Measurements from ENCODE around the gene PKD1L1.

Gene PKD1L1

GRCh38 chr7:47973739-47974138, 25.5 kb upstream of the PKD1L1 start:
- CTCF ChIA-PET: interaction anchor here (0.5 to 2.6 kb wide), 3 partner anchors 15 to 162 kb away, joined by 3 to 9 read pairs (median 4); no protein-coding TSS in a partner anchor
- H3K4me3 Mint-ChIP-seq: no peak overlapping the region
- no peaks in the 10 kb centered on the region for H3K27me3 Mint-ChIP-seq
- peaks cover 62% of the 10 kb centered on the region for H3K36me3 Mint-ChIP-seq
- H3K4me1 Mint-ChIP-seq: peaks cover 21% of the 10 kb centered on the region
- no peaks in the 10 kb centered on the region for H3K9me3 Mint-ChIP-seq
- no peak overlapping the region for H3K27ac Mint-ChIP-seq
- DNase-seq: no peak

- no peak for DNase-seq
- Mint-ChIP-seq H3K9me3 (no peaks in the 10 kb centered on the region), H3K36me3 (peaks cover 66% of the 10 kb centered on the region), H3K27ac (no peak overlapping the region), H3K4me1 (peaks cover 8% of the 10 kb centered on the region), H3K27me3 (no peaks in the 10 kb centered on the region), H3K4me3 (no peak overlapping the region)
- CTCF ChIA-PET: interaction anchor here (1.7 kb wide), 1 partner anchor 30 kb away, joined by 3 read pairs; no protein-coding TSS in a partner anchor
These were observed 22.5 kb upstream of the PKD1L1 start for GRCh38 chr7:47970761-47971160.

- peak; percentile 70 for DNase-seq
- Mint-ChIP-seq H3K4me3 (no peak overlapping the region), H3K9me3 (no peaks in the 10 kb centered on the region), H3K4me1 (peaks cover 6% of the 10 kb centered on the region), H3K27me3 (no peaks in the 10 kb centered on the region), H3K27ac (no peak overlapping the region), H3K36me3 (peaks cover 68% of the 10 kb centered on the region)
- CTCF ChIA-PET: interaction anchor here (0.6 to 1.7 kb wide), 13 partner anchors 9 to 186 kb away, joined by 3 to 8 read pairs (median 4); no protein-coding TSS in a partner anchor
These were observed 20.8 kb upstream of the PKD1L1 start for GRCh38 chr7:47968847-47969774.

- Mint-ChIP-seq H3K4me1 (peaks cover 6% of the 10 kb centered on the region), H3K36me3 (peaks cover 63% of the 10 kb centered on the region), H3K4me3 (no peak overlapping the region), H3K27ac (no peak overlapping the region), H3K9me3 (no peaks in the 10 kb centered on the region), H3K27me3 (no peaks in the 10 kb centered on the region)
- DNase-seq: no peak
- CTCF ChIA-PET: interaction anchor here (1.1 to 1.5 kb wide), 2 partner anchors 23 to 143 kb away, joined by 5 to 12 read pairs; no protein-coding TSS in a partner anchor
These were observed 19.4 kb upstream of the PKD1L1 start for GRCh38 chr7:47967708-47968107.

GRCh38 chr7:47967123-47967522, 18.9 kb upstream of the PKD1L1 start:
- H3K4me1 Mint-ChIP-seq: peaks cover 6% of the 10 kb centered on the region
- H3K4me3 Mint-ChIP-seq: no peak overlapping the region
- CTCF ChIA-PET: interaction anchor here (1.1 to 1.5 kb wide), 2 partner anchors 22 to 143 kb away, joined by 5 to 12 read pairs; no protein-coding TSS in a partner anchor
- H3K27ac Mint-ChIP-seq: no peak overlapping the region
- no peaks in the 10 kb centered on the region for H3K9me3 Mint-ChIP-seq
- H3K36me3 Mint-ChIP-seq: peaks cover 68% of the 10 kb centered on the region
- no peaks in the 10 kb centered on the region for H3K27me3 Mint-ChIP-seq
- DNase-seq: no peak

- H3K4me1 Mint-ChIP-seq: peaks cover 6% of the 10 kb centered on the region
- H3K4me3 Mint-ChIP-seq: no peak overlapping the region
- CTCF ChIA-PET: interaction anchor here (0.6 to 1.0 kb wide), 2 partner anchors 138 to 145 kb away, joined by 3 read pairs; no protein-coding TSS in a partner anchor
- no peaks in the 10 kb centered on the region for H3K27me3 Mint-ChIP-seq
- no peak for DNase-seq
- peaks cover 78% of the 10 kb centered on the region for H3K36me3 Mint-ChIP-seq
- H3K9me3 Mint-ChIP-seq: no peaks in the 10 kb centered on the region
- no peak overlapping the region for H3K27ac Mint-ChIP-seq
These were observed 17.2 kb upstream of the PKD1L1 start for GRCh38 chr7:47965456-47965855.

- peaks cover 65% of the 10 kb centered on the region for H3K36me3 Mint-ChIP-seq
- CTCF ChIA-PET: interaction anchor here (1.0 kb wide), 1 partner anchor 178 kb away, joined by 3 read pairs; no protein-coding TSS in a partner anchor
- no peaks in the 10 kb centered on the region for H3K4me1 Mint-ChIP-seq
- no peak overlapping the region for H3K27ac Mint-ChIP-seq
- H3K27me3 Mint-ChIP-seq: no peaks in the 10 kb centered on the region
- DNase-seq: no peak
- H3K9me3 Mint-ChIP-seq: no peaks in the 10 kb centered on the region
- no peak overlapping the region for H3K4me3 Mint-ChIP-seq
These were observed 14.0 kb upstream of the PKD1L1 start for GRCh38 chr7:47962262-47962661.

- Mint-ChIP-seq H3K4me3 (no peak overlapping the region), H3K27me3 (no peaks in the 10 kb centered on the region), H3K36me3 (peaks cover 39% of the 10 kb centered on the region), H3K9me3 (no peaks in the 10 kb centered on the region), H3K4me1 (no peaks in the 10 kb centered on the region), H3K27ac (no peak overlapping the region)
- CTCF ChIA-PET: interaction anchor here (1.2 to 1.7 kb wide), 3 partner anchors 11 to 198 kb away, joined by 4 to 6 read pairs (median 5); no protein-coding TSS in a partner anchor
- DNase-seq: no peak
These were observed 8.9 kb upstream of the PKD1L1 start for GRCh38 chr7:47957156-47957555.

GRCh38 chr7:47956220-47956619, 8.0 kb upstream of the PKD1L1 start:
- Mint-ChIP-seq H3K9me3 (no peaks in the 10 kb centered on the region), H3K27me3 (no peaks in the 10 kb centered on the region), H3K4me1 (no peaks in the 10 kb centered on the region), H3K27ac (no peak overlapping the region), H3K4me3 (no peak overlapping the region), H3K36me3 (peaks cover 29% of the 10 kb centered on the region)
- CTCF ChIA-PET: interaction anchor here (1.2 to 1.7 kb wide), 3 partner anchors 12 to 199 kb away, joined by 4 to 6 read pairs (median 5); no protein-coding TSS in a partner anchor
- no peak for DNase-seq

GRCh38 chr7:47954231-47954911, 6.1 kb upstream of the PKD1L1 start:
- DNase-seq: no peak
- H3K36me3 Mint-ChIP-seq: peaks cover 22% of the 10 kb centered on the region
- H3K4me1 Mint-ChIP-seq: no peaks in the 10 kb centered on the region
- H3K9me3 Mint-ChIP-seq: no peaks in the 10 kb centered on the region
- H3K27me3 Mint-ChIP-seq: no peaks in the 10 kb centered on the region
- H3K27ac Mint-ChIP-seq: no peak overlapping the region
- H3K4me3 Mint-ChIP-seq: no peak overlapping the region
- CTCF ChIA-PET: interaction anchor here (2.7 kb wide), 1 partner anchor 9 kb away, joined by 7 read pairs; no protein-coding TSS in a partner anchor

- Mint-ChIP-seq H3K27ac (no peak overlapping the region), H3K4me3 (no peak overlapping the region), H3K36me3 (peaks cover 22% of the 10 kb centered on the region), H3K27me3 (no peaks in the 10 kb centered on the region), H3K9me3 (no peaks in the 10 kb centered on the region), H3K4me1 (no peaks in the 10 kb centered on the region)
- CTCF ChIA-PET: interaction anchor here (0.9 to 2.7 kb wide), 2 partner anchors 9 to 157 kb away, joined by 3 to 7 read pairs; no protein-coding TSS in a partner anchor
- no peak for DNase-seq
These were observed 5.6 kb upstream of the PKD1L1 start for GRCh38 chr7:47953822-47954221.

- DNase-seq: no peak
- Mint-ChIP-seq H3K4me3 (no peak overlapping the region), H3K9me3 (no peaks in the 10 kb centered on the region), H3K27ac (no peak overlapping the region), H3K27me3 (no peaks in the 10 kb centered on the region), H3K36me3 (peaks cover 14% of the 10 kb centered on the region), H3K4me1 (no peaks in the 10 kb centered on the region)
- CTCF ChIA-PET: interaction anchor here (0.9 to 2.7 kb wide), 3 partner anchors 7 to 158 kb away, joined by 3 to 7 read pairs (median 3); no protein-coding TSS in a partner anchor
These were observed 4.0 kb upstream of the PKD1L1 start for GRCh38 chr7:47952224-47952623.

GRCh38 chr7:47951374-47951773, 3.1 kb upstream of the PKD1L1 start:
- H3K4me3 Mint-ChIP-seq: no peak overlapping the region
- H3K27ac Mint-ChIP-seq: no peak overlapping the region
- CTCF ChIA-PET: interaction anchor here (0.9 to 1.3 kb wide), 3 partner anchors 8 to 203 kb away, joined by 3 to 5 read pairs (median 4); no protein-coding TSS in a partner anchor
- H3K36me3 Mint-ChIP-seq: peaks cover 9% of the 10 kb centered on the region
- H3K9me3 Mint-ChIP-seq: no peaks in the 10 kb centered on the region
- H3K27me3 Mint-ChIP-seq: no peaks in the 10 kb centered on the region
- DNase-seq: no peak
- H3K4me1 Mint-ChIP-seq: no peaks in the 10 kb centered on the region

GRCh38 chr7:47950714-47951113, 2.4 kb upstream of the PKD1L1 start:
- Mint-ChIP-seq H3K36me3 (peaks cover 7% of the 10 kb centered on the region), H3K9me3 (no peaks in the 10 kb centered on the region), H3K4me3 (no peak overlapping the region), H3K4me1 (no peaks in the 10 kb centered on the region), H3K27me3 (no peaks in the 10 kb centered on the region), H3K27ac (no peak overlapping the region)
- CTCF ChIA-PET: interaction anchor here (1.2 to 1.3 kb wide), 2 partner anchors 41 to 204 kb away, joined by 4 to 5 read pairs; no protein-coding TSS in a partner anchor
- DNase-seq: no peak

All from activated naive CD4-positive, alpha-beta T cell treated with anti-CD3 and anti-CD28 coated beads, Interleukin-2, amount 10 ng/mL, durations not matched to agents 7 days and 5 days (primary cell).